Muscle of leg (tissue), 3 donors: ENCODE data around the gene LASP1NB.

Experiments
- DNase-seq: peaks from one replicate; pipeline ENCODE4 v3.0.0; 2013
- H3K27ac ChIP-seq: one replicate; pipeline ENCODE4 v1.5.1; 2013; ENCODE audit warnings: mild to moderate bottlenecking, low read length, control low read depth
- H3K27me3 ChIP-seq: one replicate; pipeline ENCODE4 v1.6.1; 2013; ENCODE audit warnings: low read length; ENCODE audit not compliant: control insufficient read depth, insufficient read depth
- H3K36me3 ChIP-seq: one replicate; pipeline ENCODE4 v1.6.1; 2013; ENCODE audit warnings: low read length; ENCODE audit not compliant: control insufficient read depth, insufficient read depth
- H3K4me1 ChIP-seq: one replicate; pipeline ENCODE4 v1.6.1; 2013; ENCODE audit warnings: low read length; ENCODE audit not compliant: control insufficient read depth, insufficient read depth
- H3K4me3 ChIP-seq: one replicate; pipeline ENCODE4 v1.5.1; 2013; ENCODE audit warnings: low read length, control low read depth
- H3K9me3 ChIP-seq: replicated peaks from 2 replicates; pipeline ENCODE4 v1.6.1; 2013; ENCODE audit warnings: low read depth, low read length; ENCODE audit not compliant: control insufficient read depth
- WGBS: methylation state at CpG from one replicate; pipeline ENCODE4 v1.1.5; 2013; ENCODE audit warnings: missing lambda C conversion rate; ENCODE audit not compliant: insufficient coverage; 5-methylcytosine and 5-hydroxymethylcytosine counted together

LASP1NB gene

GRCh38 chr17:38886643-38887010 lies 38.8 kb upstream of the LASP1NB start:
- WGBS = 28% methylated on average over 2 of the region's 8 CpGs

GRCh38 chr17:38888842-38889241 lies 36.6 kb upstream of the LASP1NB start:
- no peaks in the 10 kb centered on the region for H3K27me3 ChIP-seq
- no peak overlapping the region for H3K4me3 ChIP-seq
- WGBS = 85% methylated on average over 9 of the region's 9 CpGs
- no peaks in the 10 kb centered on the region for H3K9me3 ChIP-seq
- H3K4me1 ChIP-seq = peaks cover 47% of the 10 kb centered on the region
- no peak overlapping the region for H3K27ac ChIP-seq
- DNase-seq = no peak
- peaks cover 75% of the 10 kb centered on the region for H3K36me3 ChIP-seq

More at GRCh38 chr17:38886643-38887010, 38.8 kb upstream of the LASP1NB start:
- Histone ChIP-seq H3K4me1 (peaks cover 58% of the 10 kb centered on the region), H3K4me3 (no peak overlapping the region), H3K27me3 (no peaks in the 10 kb centered on the region), H3K36me3 (peaks cover 72% of the 10 kb centered on the region), H3K9me3 (no peaks in the 10 kb centered on the region), H3K27ac (no peak overlapping the region)
- DNase-seq = no peak

- H3K36me3 ChIP-seq = peaks cover 77% of the 10 kb centered on the region
- no peak for DNase-seq
- WGBS = 85% methylated on average over 12 of the region's 12 CpGs
- H3K4me1 ChIP-seq = peaks cover 45% of the 10 kb centered on the region
- H3K9me3 ChIP-seq = no peaks in the 10 kb centered on the region
- H3K27ac ChIP-seq = no peak overlapping the region
- no peak overlapping the region for H3K4me3 ChIP-seq
- H3K27me3 ChIP-seq = no peaks in the 10 kb centered on the region
These were observed 35.5 kb upstream of the LASP1NB start for GRCh38 chr17:38889745-38890409.

GRCh38 chr17:38890410-38890746 lies 35.0 kb upstream of the LASP1NB start:
- Histone ChIP-seq H3K27ac (no peak overlapping the region), H3K9me3 (no peaks in the 10 kb centered on the region), H3K4me3 (no peak overlapping the region), H3K36me3 (peaks cover 75% of the 10 kb centered on the region), H3K27me3 (no peaks in the 10 kb centered on the region), H3K4me1 (peaks cover 40% of the 10 kb centered on the region)
- no peak for DNase-seq
- 90% methylated on average over 2 of the region's 8 CpGs for WGBS

GRCh38 chr17:38891441-38891840 lies 34.0 kb upstream of the LASP1NB start:
- 88% methylated on average over 1 of the region's 8 CpGs for WGBS
- Histone ChIP-seq H3K36me3 (peaks cover 79% of the 10 kb centered on the region), H3K27ac (no peak overlapping the region), H3K27me3 (no peaks in the 10 kb centered on the region), H3K4me3 (no peak overlapping the region), H3K9me3 (no peaks in the 10 kb centered on the region), H3K4me1 (peaks cover 39% of the 10 kb centered on the region)
- no peak for DNase-seq

- Histone ChIP-seq H3K9me3 (no peaks in the 10 kb centered on the region), H3K27me3 (no peaks in the 10 kb centered on the region), H3K27ac (no peak overlapping the region), H3K36me3 (peaks cover 84% of the 10 kb centered on the region), H3K4me1 (peaks cover 39% of the 10 kb centered on the region), H3K4me3 (no peak overlapping the region)
- no peak for DNase-seq
- 89% methylated on average over 4 of the region's 4 CpGs for WGBS
These were observed 33.3 kb upstream of the LASP1NB start for GRCh38 chr17:38892083-38892482.

- Histone ChIP-seq H3K4me3 (no peak overlapping the region), H3K27me3 (no peaks in the 10 kb centered on the region), H3K36me3 (peaks cover 84% of the 10 kb centered on the region), H3K27ac (no peak overlapping the region), H3K4me1 (peaks cover 39% of the 10 kb centered on the region), H3K9me3 (no peaks in the 10 kb centered on the region)
- no peak for DNase-seq
- 70% methylated on average over 4 of the region's 13 CpGs for WGBS
These were observed 32.8 kb upstream of the LASP1NB start for GRCh38 chr17:38892620-38893019.

- DNase-seq = no peak
- no peaks in the 10 kb centered on the region for H3K9me3 ChIP-seq
- peaks cover 41% of the 10 kb centered on the region for H3K4me1 ChIP-seq
- no peak overlapping the region for H3K27ac ChIP-seq
- 81% methylated on average over 2 of the region's 5 CpGs for WGBS
- H3K27me3 ChIP-seq = no peaks in the 10 kb centered on the region
- H3K4me3 ChIP-seq = no peak overlapping the region
- H3K36me3 ChIP-seq = peaks cover 84% of the 10 kb centered on the region
These were observed 32.3 kb upstream of the LASP1NB start for GRCh38 chr17:38893113-38893512.

- Histone ChIP-seq H3K4me3 (no peak overlapping the region), H3K9me3 (no peaks in the 10 kb centered on the region), H3K27me3 (no peaks in the 10 kb centered on the region), H3K27ac (peak overlapping the region; percentile 42), H3K4me1 (peaks cover 46% of the 10 kb centered on the region), H3K36me3 (peaks cover 86% of the 10 kb centered on the region)
- DNase-seq = no peak
- 68% methylated on average over 3 of the region's 6 CpGs for WGBS
These were observed 31.8 kb upstream of the LASP1NB start for GRCh38 chr17:38893607-38894006.

- no peak for DNase-seq
- peaks cover 53% of the 10 kb centered on the region for H3K4me1 ChIP-seq
- H3K27me3 ChIP-seq = no peaks in the 10 kb centered on the region
- 62% methylated on average over 6 of the region's 7 CpGs for WGBS
- H3K9me3 ChIP-seq = no peaks in the 10 kb centered on the region
- H3K36me3 ChIP-seq = peaks cover 86% of the 10 kb centered on the region
- no peak overlapping the region for H3K4me3 ChIP-seq
- peak overlapping the region; percentile 42 for H3K27ac ChIP-seq
These were observed 31.1 kb upstream of the LASP1NB start for GRCh38 chr17:38894276-38894675.
